Gastroesophageal sphincter (tissue), 4 donors: ENCODE data around the gene PARD3. TPM values are rescaled to one million over a fixed set of nuclear protein-coding genes. Genes with fewer than 3 reads are reported as not detected.

Experiments used
- ATAC-seq: fragments of 150-250 bp; one replicate; pipeline ENCODE4 v1.9.1; 2016; ENCODE audit warnings: mild to moderate bottlenecking, moderate library complexity
- H3K27ac ChIP-seq, 4 donors: fragments of 200-600 bp; sonication (generic) in 3 of 4; 1 replicate in 3 of 4; 2 replicates in 1 of 4; pipeline ENCODE4 v1.5.1; 2016 to 2019
- H3K27me3 ChIP-seq: fragments of 200-600 bp; sonication (generic); one replicate; pipeline ENCODE4 v1.5.1; 2019
- H3K36me3 ChIP-seq, 2 donors: fragments of 200-600 bp; sonication (generic); one replicate each; pipeline ENCODE4 v1.5.1; 2019; ENCODE audit warnings: control low read depth in 1 of 2
- H3K4me1 ChIP-seq, 3 donors: fragments of 200-600 bp; sonication (generic); 1 replicate in 2 of 3; 2 replicates in 1 of 3; pipeline ENCODE4 v1.5.1; 2016 to 2019; ENCODE audit warnings: control low read depth in 2 of 3
- H3K4me3 ChIP-seq, 2 donors: fragments of 200-600 bp; sonication (generic); one replicate each; pipeline ENCODE4 v1.5.1; 2019; ENCODE audit warnings: mild to moderate bottlenecking in 1 of 2, moderate library complexity in 1 of 2
- H3K9me3 ChIP-seq, 3 donors: fragments of 200-600 bp; sonication (generic); one replicate each; pipeline ENCODE4 v1.5.1; 2017 to 2019; ENCODE audit warnings: control low read depth in 2 of 3
- EP300 ChIP-seq: sonication (generic); formaldehyde crosslinking; IDR thresholded peaks from one replicate; pipeline ENCODE4 v1.6.1; 2017; ENCODE audit warnings: antibody characterized with exemption, mild to moderate bottlenecking
- POLR2A ChIP-seq, 2 donors: fragments of 450-650 bp; IDR thresholded peaks; one replicate each; pipeline ENCODE4 v1.6.1; 2017; ENCODE audit warnings: antibody characterized with exemption in 2 of 2, mild to moderate bottlenecking in 2 of 2, moderate library complexity in 1 of 2
- POLR2AphosphoS5 ChIP-seq: sonication (generic); formaldehyde crosslinking; IDR thresholded peaks from one replicate; pipeline ENCODE4 v1.6.1; 2017; ENCODE audit warnings: antibody characterized with exemption
- WGBS, 2 donors: methylation state at CpG; one replicate each; pipeline ENCODE4 v1.1.5; 2018; ENCODE audit warnings: low coverage in 1 of 2; 5-methylcytosine and 5-hydroxymethylcytosine counted together
- total RNA-seq, 4 donors: library from RNA; depleted of rRNA; stranded (reverse); fragments of >200 nt; gene quantifications; one replicate each; pipeline ENCODE4 v1.1.0, GENCODE V29; 2016
- TF ChIP-seq, protein P1 (sequence below), 4 experiments: fragments of 200-600 bp in 2 of 4; fragments of 450-650 bp in 2 of 4; sonication (generic) in 1 of 4; IDR thresholded peaks; one replicate each; pipeline ENCODE4 v1.5.1; 2017 to 2019; ENCODE audit warnings: antibody characterized with exemption in 4 of 4, mild to moderate bottlenecking in 2 of 4, moderate library complexity in 2 of 4

Gene PARD3
- total RNA-seq, 4 donors from 2014 or later: 101 to 127 (median 115) TPM

GRCh38 chr10:34627331-34627730 lies 187.8 kb downstream of the PARD3 start:
- 60 to 87% methylated on average over 3 to 6 of the region's 6 CpGs for WGBS, 2 donors
- no peak overlapping the region for H3K27ac ChIP-seq
- H3K9me3 ChIP-seq: no peaks in the 10 kb centered on the region
- no peak overlapping the region for H3K4me3 ChIP-seq
- H3K27me3 ChIP-seq: no peaks in the 10 kb centered on the region
- H3K36me3 ChIP-seq: no peaks in the 10 kb centered on the region
- peaks cover 0 to 35% (median 9%) of the 10 kb centered on the region in 3 donors for H3K4me1 ChIP-seq
- TF ChIP-seq POLR2A (IDR thresholded peaks at IDR 0.05): no peak
- no peak for TF ChIP-seq POLR2AphosphoS5
- no peak for TF ChIP-seq EP300
- TF ChIP-seq, protein P1, sequence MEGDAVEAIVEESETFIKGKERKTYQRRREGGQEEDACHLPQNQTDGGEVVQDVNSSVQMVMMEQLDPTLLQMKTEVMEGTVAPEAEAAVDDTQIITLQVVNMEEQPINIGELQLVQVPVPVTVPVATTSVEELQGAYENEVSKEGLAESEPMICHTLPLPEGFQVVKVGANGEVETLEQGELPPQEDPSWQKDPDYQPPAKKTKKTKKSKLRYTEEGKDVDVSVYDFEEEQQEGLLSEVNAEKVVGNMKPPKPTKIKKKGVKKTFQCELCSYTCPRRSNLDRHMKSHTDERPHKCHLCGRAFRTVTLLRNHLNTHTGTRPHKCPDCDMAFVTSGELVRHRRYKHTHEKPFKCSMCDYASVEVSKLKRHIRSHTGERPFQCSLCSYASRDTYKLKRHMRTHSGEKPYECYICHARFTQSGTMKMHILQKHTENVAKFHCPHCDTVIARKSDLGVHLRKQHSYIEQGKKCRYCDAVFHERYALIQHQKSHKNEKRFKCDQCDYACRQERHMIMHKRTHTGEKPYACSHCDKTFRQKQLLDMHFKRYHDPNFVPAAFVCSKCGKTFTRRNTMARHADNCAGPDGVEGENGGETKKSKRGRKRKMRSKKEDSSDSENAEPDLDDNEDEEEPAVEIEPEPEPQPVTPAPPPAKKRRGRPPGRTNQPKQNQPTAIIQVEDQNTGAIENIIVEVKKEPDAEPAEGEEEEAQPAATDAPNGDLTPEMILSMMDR (IDR thresholded peaks at IDR 0.05): no peak
- ATAC-seq: no peak

GRCh38 chr10:34626158-34626880 lies 188.8 kb downstream of the PARD3 start:
- H3K27me3 ChIP-seq: no peaks in the 10 kb centered on the region
- TF ChIP-seq POLR2A (IDR thresholded peaks at IDR 0.05): no peak
- TF ChIP-seq, protein P1 (IDR thresholded peaks at IDR 0.05): no peak
- no peak for ATAC-seq
- H3K4me1 ChIP-seq: peaks cover 0 to 35% (median 9%) of the 10 kb centered on the region in 3 donors
- no peak overlapping the region for H3K27ac ChIP-seq
- no peaks in the 10 kb centered on the region for H3K36me3 ChIP-seq
- no peak overlapping the region for H3K4me3 ChIP-seq
- 77% methylated on average over 3 of the region's 3 CpGs; no CpG with 5 or more reads in 1 of the 2 donors for WGBS, 2 donors
- no peaks in the 10 kb centered on the region for H3K9me3 ChIP-seq

DNA sequence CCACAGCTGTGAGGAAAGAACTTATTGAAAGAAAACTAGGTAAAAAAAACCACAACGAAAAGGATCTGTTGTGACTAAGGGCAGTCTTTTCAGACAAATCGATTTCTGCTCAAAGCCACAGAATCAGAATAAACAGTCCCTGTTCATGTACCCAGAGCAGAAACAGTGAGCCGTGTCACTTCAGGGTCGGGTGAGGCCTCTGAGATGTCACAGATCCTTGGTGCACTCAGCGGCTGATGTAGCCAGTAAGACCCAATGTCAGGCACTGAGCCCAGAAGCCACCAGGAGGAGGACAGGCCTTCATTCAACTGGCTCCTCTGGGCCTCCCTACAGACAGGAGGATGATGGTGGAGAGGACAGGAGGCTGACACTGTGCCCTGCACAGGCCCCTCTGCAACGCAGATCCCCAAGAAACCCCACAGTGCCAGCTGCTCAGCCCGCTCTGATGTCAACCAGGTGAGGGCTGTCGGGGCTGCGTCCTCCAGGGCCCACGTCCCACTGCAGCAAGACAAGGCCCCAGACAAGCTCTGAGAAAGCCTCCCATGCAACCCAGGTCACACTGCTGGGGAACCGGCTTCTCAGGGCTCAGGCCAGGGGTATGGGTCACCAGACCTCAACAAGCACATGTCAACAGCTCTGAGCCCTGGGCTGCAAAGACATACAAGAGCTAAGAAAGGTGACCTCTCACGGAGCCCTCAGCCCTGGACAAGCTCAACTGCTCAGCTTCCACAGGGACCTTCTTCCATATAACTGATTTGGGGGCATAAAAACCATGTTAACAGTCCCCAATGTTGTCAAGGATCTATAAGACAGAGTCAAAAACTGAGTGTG lies 190.6 kb downstream of the PARD3 start:
- Histone ChIP-seq H3K27me3 (no peaks in the 10 kb centered on the region), H3K4me3 (no peak overlapping the region), H3K27ac (no peak overlapping the region), H3K36me3 (no peaks in the 10 kb centered on the region), H3K9me3 (no peaks in the 10 kb centered on the region), H3K4me1 (peaks cover 0 to 35% (median 9%) of the 10 kb centered on the region in 3 donors)
- 70% methylated on average over 5 of the region's 12 CpGs; no CpG with 5 or more reads in 1 of the 2 donors for WGBS, 2 donors
- TF ChIP-seq POLR2AphosphoS5 (no peak), EP300 (no peak), POLR2A (IDR thresholded peaks at IDR 0.05) (no peak)
- TF ChIP-seq, protein P1 (IDR thresholded peaks at IDR 0.05): no peak
- peak; percentile 14 for ATAC-seq

DNA sequence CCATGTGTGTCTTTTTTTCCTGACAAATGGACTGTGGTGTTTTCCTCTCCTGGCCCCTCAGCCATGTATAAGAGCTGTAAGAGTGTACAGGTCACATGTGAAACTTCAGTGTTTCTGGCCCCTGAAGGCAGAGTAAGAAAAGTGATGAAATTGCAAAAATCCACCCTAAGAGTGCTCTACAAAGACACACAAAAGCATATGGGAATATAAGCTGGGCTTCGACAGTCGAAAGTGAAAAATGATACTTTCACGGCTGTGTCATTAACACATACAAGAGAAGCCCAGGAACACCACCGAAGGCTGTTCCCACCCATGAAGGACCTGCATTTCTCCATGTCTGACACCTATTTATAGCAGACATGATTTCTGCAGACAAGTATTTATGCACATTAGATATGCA lies 192.2 kb downstream of the PARD3 start:
- H3K27ac ChIP-seq: no peak overlapping the region
- no peaks in the 10 kb centered on the region for H3K27me3 ChIP-seq
- WGBS, 2 donors: 97 to 100% methylated on average over 2 to 4 of the region's 4 CpGs
- TF ChIP-seq POLR2AphosphoS5: no peak
- no peak for ATAC-seq
- H3K9me3 ChIP-seq: no peaks in the 10 kb centered on the region
- H3K4me3 ChIP-seq: no peak overlapping the region
- H3K36me3 ChIP-seq: no peaks in the 10 kb centered on the region
- H3K4me1 ChIP-seq: peaks cover 0 to 24% (median 9%) of the 10 kb centered on the region in 3 donors

GRCh38 chr10:34618611-34619010 lies 196.5 kb downstream of the PARD3 start:
- Histone ChIP-seq H3K9me3 (no peaks in the 10 kb centered on the region), H3K4me3 (no peak overlapping the region), H3K4me1 (no peaks in the 10 kb centered on the region), H3K27ac (no peak overlapping the region), H3K36me3 (no peaks in the 10 kb centered on the region), H3K27me3 (no peaks in the 10 kb centered on the region)
- WGBS, 2 donors: 79 to 80% methylated on average over 1 to 2 of the region's 2 CpGs
- TF ChIP-seq, protein P1 (IDR thresholded peaks at IDR 0.05): no peak
- TF ChIP-seq EP300 (no peak), POLR2AphosphoS5 (no peak), POLR2A (IDR thresholded peaks at IDR 0.05) (no peak)
- no peak for ATAC-seq
